Panc1 (cell line): ENCODE data around the gene CD101.

Experiments used
- CTCF ChIP-seq: fragments of 450-650 bp; IDR thresholded peaks from 2 replicates; pipeline ENCODE4 v1.5.1; 2017; ENCODE audit warnings: mild to moderate bottlenecking
- POLR2AphosphoS5 ChIP-seq: IDR thresholded peaks from 2 replicates; pipeline ENCODE4 v1.6.1; 2012; ENCODE audit warnings: mild to moderate bottlenecking, low read depth, low read length, moderate library complexity
- SIN3A ChIP-seq: IDR thresholded peaks from 2 replicates; pipeline ENCODE4 v1.6.1; 2012; ENCODE audit warnings: low read depth, mild to moderate bottlenecking, low read length, moderate library complexity, borderline replicate concordance; ENCODE audit not compliant: insufficient read depth
- TF ChIP-seq, protein P1 (sequence below), 2 experiments: IDR thresholded peaks; 2 replicates each; pipeline ENCODE4 v1.6.1; 2011 to 2012; ENCODE audit warnings: low read depth in 2 of 2, control low read depth in 1 of 2, low read length in 1 of 2, mild to moderate bottlenecking in 1 of 2, moderate library complexity in 1 of 2; ENCODE audit not compliant: insufficient read depth in 1 of 2

DNA sequence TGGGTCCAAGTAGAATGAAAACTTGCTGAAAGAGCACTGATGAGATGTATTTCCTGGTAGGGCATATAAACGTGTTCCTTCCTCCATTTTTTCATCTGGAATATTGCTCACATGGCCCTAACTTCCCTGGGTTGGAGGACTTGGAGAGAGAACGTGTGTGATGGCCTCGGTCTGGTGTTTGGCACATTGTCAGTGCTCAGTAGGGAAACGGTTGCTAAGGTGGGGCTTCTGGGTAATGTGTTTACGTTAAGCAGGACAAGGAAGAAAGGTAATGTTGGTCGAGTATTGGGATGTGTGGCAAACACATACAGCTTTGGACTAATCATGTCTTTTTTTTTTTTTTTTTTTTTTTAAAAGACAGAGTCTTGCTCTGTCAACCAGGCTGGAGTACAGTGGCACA, 64.8 kb downstream of the CD101 start:
- TF ChIP-seq CTCF, result no peak
- TF ChIP-seq SIN3A, result no peak
- TF ChIP-seq, protein P1, sequence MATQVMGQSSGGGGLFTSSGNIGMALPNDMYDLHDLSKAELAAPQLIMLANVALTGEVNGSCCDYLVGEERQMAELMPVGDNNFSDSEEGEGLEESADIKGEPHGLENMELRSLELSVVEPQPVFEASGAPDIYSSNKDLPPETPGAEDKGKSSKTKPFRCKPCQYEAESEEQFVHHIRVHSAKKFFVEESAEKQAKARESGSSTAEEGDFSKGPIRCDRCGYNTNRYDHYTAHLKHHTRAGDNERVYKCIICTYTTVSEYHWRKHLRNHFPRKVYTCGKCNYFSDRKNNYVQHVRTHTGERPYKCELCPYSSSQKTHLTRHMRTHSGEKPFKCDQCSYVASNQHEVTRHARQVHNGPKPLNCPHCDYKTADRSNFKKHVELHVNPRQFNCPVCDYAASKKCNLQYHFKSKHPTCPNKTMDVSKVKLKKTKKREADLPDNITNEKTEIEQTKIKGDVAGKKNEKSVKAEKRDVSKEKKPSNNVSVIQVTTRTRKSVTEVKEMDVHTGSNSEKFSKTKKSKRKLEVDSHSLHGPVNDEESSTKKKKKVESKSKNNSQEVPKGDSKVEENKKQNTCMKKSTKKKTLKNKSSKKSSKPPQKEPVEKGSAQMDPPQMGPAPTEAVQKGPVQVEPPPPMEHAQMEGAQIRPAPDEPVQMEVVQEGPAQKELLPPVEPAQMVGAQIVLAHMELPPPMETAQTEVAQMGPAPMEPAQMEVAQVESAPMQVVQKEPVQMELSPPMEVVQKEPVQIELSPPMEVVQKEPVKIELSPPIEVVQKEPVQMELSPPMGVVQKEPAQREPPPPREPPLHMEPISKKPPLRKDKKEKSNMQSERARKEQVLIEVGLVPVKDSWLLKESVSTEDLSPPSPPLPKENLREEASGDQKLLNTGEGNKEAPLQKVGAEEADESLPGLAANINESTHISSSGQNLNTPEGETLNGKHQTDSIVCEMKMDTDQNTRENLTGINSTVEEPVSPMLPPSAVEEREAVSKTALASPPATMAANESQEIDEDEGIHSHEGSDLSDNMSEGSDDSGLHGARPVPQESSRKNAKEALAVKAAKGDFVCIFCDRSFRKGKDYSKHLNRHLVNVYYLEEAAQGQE (IDR thresholded peaks at IDR 0.05; ENCODE audit: insufficient read depth in 1 of 2, low read depth in 2 of 2, low read length in 1 of 2), result no peak
- TF ChIP-seq POLR2AphosphoS5, result no peak
